Measurements from ENCODE around the gene DCLK3. TPM values are rescaled to one million over a fixed set of nuclear protein-coding genes. Genes with fewer than 3 reads are reported as not detected.

DCLK3 gene
- total RNA-seq, 1 donor from 2014 or later = not detected

GRCh38 chr3:36792342-36792741, 28.0 kb upstream of the DCLK3 start:
- Histone ChIP-seq H3K27me3 (no peaks in the 10 kb centered on the region), H3K9me3 (no peaks in the 10 kb centered on the region), H3K4me1 (no peaks in the 10 kb centered on the region), H3K4me3 (no peak overlapping the region), H3K36me3 (no peaks in the 10 kb centered on the region), H3K27ac (no peak overlapping the region)
- peak; percentile 13 for TF ChIP-seq CTCF (IDR thresholded peaks at IDR 0.05)
- DNase-seq = no peak
- intact Hi-C loops (cut with DNase I) = no loop called here
- ATAC-seq = peak; percentile 30

GRCh38 chr3:36790765-36791164, 26.4 kb upstream of the DCLK3 start:
- Histone ChIP-seq H3K4me1 (no peaks in the 10 kb centered on the region), H3K4me3 (no peak overlapping the region), H3K9me3 (no peaks in the 10 kb centered on the region), H3K27ac (no peak overlapping the region), H3K27me3 (no peaks in the 10 kb centered on the region), H3K36me3 (no peaks in the 10 kb centered on the region)
- DNase-seq (no peak), ATAC-seq (no peak)
- TF ChIP-seq CTCF (IDR thresholded peaks at IDR 0.05) = no peak
- intact Hi-C loops (cut with DNase I) = no loop called here

- ATAC-seq (peak; percentile 95), DNase-seq (peak; percentile 66)
- Histone ChIP-seq H3K27ac (no peak overlapping the region), H3K27me3 (no peaks in the 10 kb centered on the region), H3K4me3 (no peak overlapping the region), H3K4me1 (no peaks in the 10 kb centered on the region), H3K36me3 (no peaks in the 10 kb centered on the region), H3K9me3 (no peaks in the 10 kb centered on the region)
- intact Hi-C loops (cut with DNase I) = no loop called here
- TF ChIP-seq CTCF (IDR thresholded peaks at IDR 0.05) = no peak
Measured at GRCh38 chr3:36786921-36787890, 22.9 kb upstream of the DCLK3 start.

- H3K36me3 ChIP-seq = no peaks in the 10 kb centered on the region
- H3K4me3 ChIP-seq = no peak overlapping the region
- DNase-seq = no peak
- H3K27ac ChIP-seq = no peak overlapping the region
- no peaks in the 10 kb centered on the region for H3K27me3 ChIP-seq
- TF ChIP-seq CTCF (IDR thresholded peaks at IDR 0.05) = no peak
- no peak for ATAC-seq
- intact Hi-C loops (cut with DNase I) = no loop called here
- no peaks in the 10 kb centered on the region for H3K4me1 ChIP-seq
- H3K9me3 ChIP-seq = no peaks in the 10 kb centered on the region
Measured at GRCh38 chr3:36784138-36784635, 19.8 kb upstream of the DCLK3 start.

GRCh38 chr3:36777424-36778218, 13.3 kb upstream of the DCLK3 start:
- ATAC-seq (no peak), DNase-seq (no peak)
- H3K4me1 ChIP-seq = no peaks in the 10 kb centered on the region
- intact Hi-C loops (cut with DNase I) = no loop called here
- no peak for TF ChIP-seq CTCF (IDR thresholded peaks at IDR 0.05)
- no peaks in the 10 kb centered on the region for H3K9me3 ChIP-seq
- no peaks in the 10 kb centered on the region for H3K36me3 ChIP-seq
- H3K27me3 ChIP-seq = no peaks in the 10 kb centered on the region
- H3K27ac ChIP-seq = no peak overlapping the region
- no peak overlapping the region for H3K4me3 ChIP-seq

Data from upper lobe of right lung (tissue), 1 donor.